ENCODE data around the gene NOS1AP.

- TF ChIP-seq CTCF (IDR thresholded peaks at IDR 0.05): no peak
- TF ChIP-seq POLR2A (IDR thresholded peaks at IDR 0.05): no peak
Observed at GRCh38 chr1:162219461-162219860, 150.0 kb downstream of the NOS1AP start.

Measured in body of pancreas (tissue), 4 donors.